H1 (cell line): ENCODE measurements around the gene ACAA1. TPM values are rescaled to one million over a fixed set of nuclear protein-coding genes. Genes with fewer than 3 reads are reported as not detected.

Experiments used
- CEBPB ChIP-seq: IDR thresholded peaks from 2 replicates; pipeline ENCODE4 v1.6.1; 2012; ENCODE audit warnings: low read depth, low read length
- ZNF274 ChIP-seq: IDR thresholded peaks from 2 replicates; pipeline ENCODE4 v1.7.0; 2012; ENCODE audit warnings: low read length, borderline replicate concordance; ENCODE audit errors: extremely low read depth
- polyA plus RNA-seq, 7 experiments: library from polyadenylated mRNA; depleted of rRNA in 3 of 7; stranded (reverse) in 5 of 7; unstranded in 2 of 7; fragments of >200 nt in 5 of 7; fragments of 200-250 nt in 2 of 7; gene quantifications; 1 replicate in 5 of 7; 2 replicates in 1 of 7; 4 replicates in 1 of 7; pipeline versions ENCODE4 v1.2.1 to v1.2.3, GENCODE V29; 2011 to 2013; ENCODE audit warnings: missing spikeins in 2 of 7, mixed read lengths in 2 of 7
- total RNA-seq: library from RNA; stranded (reverse); fragmentation: NEBNext Ultra II Directional; extraction: Animal tissue kit (Norgen Biotek cat#: 25700); gene quantifications from 2 replicates; pipeline ENCODE4 v1.2.1, GENCODE V29; 2021

The ACAA1 gene
- total and polyA plus RNA-seq, 2 of the 8 experiments (the other 6 are each of a cell fraction or from before 2014, with no cell fraction given): 23.1 to 34.8 TPM

DNA sequence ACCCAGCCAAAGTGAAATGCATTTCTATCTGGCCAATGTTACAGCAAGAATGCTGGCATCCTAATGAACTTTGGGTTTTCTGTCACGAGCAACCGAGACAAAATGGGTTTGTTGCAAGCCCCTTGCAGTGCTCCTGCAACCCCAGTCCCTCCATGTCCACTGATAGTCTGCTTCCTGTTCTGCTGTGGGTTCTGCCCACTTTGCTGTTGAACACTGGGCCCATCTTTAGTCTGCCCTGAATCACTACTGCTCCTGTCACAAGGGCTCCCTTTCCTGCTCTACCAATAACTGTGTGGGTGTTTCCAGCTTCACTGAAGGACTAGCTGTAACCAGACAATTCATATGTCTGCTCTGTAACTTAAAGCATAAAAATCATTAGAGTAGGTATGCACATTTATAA, 15.7 kb upstream of the ACAA1 start (continued):
- no peak for TF ChIP-seq CEBPB
- TF ChIP-seq ZNF274: no peak
